PC-3 (cell line): ENCODE results near the gene DCDC2B.

Experiments used
- EZH2 ChIP-seq: fragments of 300-600 bp; sonication (generic); IDR thresholded peaks from one replicate; pipeline ENCODE4 v1.6.1; 2017; ENCODE audit warnings: antibody characterized with exemption, mild to moderate bottlenecking, low read length; ENCODE audit not compliant: unreplicated experiment
- EZH2phosphoT487 ChIP-seq: fragments of 300-600 bp; sonication (generic); IDR thresholded peaks from 2 replicates; pipeline ENCODE4 v1.6.1; 2018; ENCODE audit warnings: mild to moderate bottlenecking, antibody characterized with exemption, low read length, borderline replicate concordance
- TF ChIP-seq, protein P1 (sequence below): fragments of 300-600 bp; sonication (generic); conservative IDR thresholded peaks from 2 replicates; pipeline ENCODE4 v1.5.1; 2017; ENCODE audit warnings: antibody characterized with exemption, low read depth, mild to moderate bottlenecking, low read length

DNA sequence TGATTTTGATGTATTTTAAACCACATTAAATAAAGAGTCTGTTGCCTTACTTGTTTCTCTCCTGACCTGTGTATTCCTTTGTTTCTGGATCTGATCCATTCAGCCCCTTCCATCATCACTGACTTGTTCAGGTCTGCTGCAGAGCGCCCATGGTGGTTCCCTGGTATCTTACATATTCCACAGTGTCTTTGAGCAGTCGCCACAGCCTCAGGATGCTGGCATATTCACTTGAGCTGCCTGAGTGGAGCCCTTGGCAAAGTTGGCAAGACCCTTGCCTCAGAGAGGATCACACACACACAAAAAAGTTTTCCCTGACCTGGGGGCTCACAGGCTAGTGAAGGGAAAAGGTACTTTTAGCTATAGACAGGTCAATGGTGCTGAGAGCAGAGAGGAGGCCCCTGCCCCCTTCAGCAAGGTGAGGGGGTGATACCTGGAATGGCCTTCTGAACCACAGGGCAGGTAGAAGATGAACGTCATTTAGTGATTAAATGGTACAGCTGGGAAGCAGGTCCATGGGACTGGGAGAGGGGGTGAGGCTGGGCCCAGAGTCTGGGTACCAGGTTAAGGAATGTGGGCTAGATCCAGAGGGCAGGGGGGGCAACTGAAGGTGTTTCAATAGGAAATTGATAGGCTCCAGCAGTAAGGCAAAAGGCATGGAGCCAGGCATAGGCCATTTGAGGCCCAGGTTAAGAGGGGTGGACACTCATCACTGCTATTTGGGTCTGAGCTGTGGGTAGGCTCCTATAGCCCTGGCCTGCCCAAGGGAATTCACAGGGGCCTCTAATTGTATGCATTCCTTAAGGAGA, 10.4 kb upstream of the DCDC2B start:
- TF ChIP-seq, protein P1, sequence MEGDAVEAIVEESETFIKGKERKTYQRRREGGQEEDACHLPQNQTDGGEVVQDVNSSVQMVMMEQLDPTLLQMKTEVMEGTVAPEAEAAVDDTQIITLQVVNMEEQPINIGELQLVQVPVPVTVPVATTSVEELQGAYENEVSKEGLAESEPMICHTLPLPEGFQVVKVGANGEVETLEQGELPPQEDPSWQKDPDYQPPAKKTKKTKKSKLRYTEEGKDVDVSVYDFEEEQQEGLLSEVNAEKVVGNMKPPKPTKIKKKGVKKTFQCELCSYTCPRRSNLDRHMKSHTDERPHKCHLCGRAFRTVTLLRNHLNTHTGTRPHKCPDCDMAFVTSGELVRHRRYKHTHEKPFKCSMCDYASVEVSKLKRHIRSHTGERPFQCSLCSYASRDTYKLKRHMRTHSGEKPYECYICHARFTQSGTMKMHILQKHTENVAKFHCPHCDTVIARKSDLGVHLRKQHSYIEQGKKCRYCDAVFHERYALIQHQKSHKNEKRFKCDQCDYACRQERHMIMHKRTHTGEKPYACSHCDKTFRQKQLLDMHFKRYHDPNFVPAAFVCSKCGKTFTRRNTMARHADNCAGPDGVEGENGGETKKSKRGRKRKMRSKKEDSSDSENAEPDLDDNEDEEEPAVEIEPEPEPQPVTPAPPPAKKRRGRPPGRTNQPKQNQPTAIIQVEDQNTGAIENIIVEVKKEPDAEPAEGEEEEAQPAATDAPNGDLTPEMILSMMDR = no peak
- TF ChIP-seq EZH2phosphoT487 (no peak), EZH2 (no peak)
